Progenitor cell of endocrine pancreas (in vitro differentiated cells): ENCODE measurements around the gene MRGPRF. TPM values are rescaled to one million over a fixed set of nuclear protein-coding genes. Genes with fewer than 3 reads are reported as not detected.

Source experiments
- DNase-seq: peaks from one replicate; pipeline ENCODE4 v3.0.0; 2021; ENCODE audit warnings: low spot score; ENCODE audit not compliant: unreplicated experiment
- H3K27ac Mint-ChIP-seq: 2 replicates; pipeline ENCODE4 v1.8.0; 2021; ENCODE audit warnings: mild to moderate bottlenecking, moderate library complexity, mixed read lengths
- H3K27me3 Mint-ChIP-seq: 2 replicates; pipeline ENCODE4 v1.8.0; 2021; ENCODE audit warnings: mixed read lengths
- H3K36me3 Mint-ChIP-seq: 2 replicates; pipeline ENCODE4 v1.8.0; 2022; ENCODE audit warnings: mixed read lengths; ENCODE audit not compliant: insufficient read depth
- H3K4me1 Mint-ChIP-seq: 2 replicates; pipeline ENCODE4 v1.8.0; 2021; ENCODE audit warnings: low read depth, mixed read lengths
- H3K4me3 Mint-ChIP-seq: 2 replicates; pipeline ENCODE4 v1.8.0; 2021; ENCODE audit warnings: low read depth, mild to moderate bottlenecking, moderate library complexity, mixed read lengths
- H3K9me3 Mint-ChIP-seq: 2 replicates; pipeline ENCODE4 v1.8.0; 2021; ENCODE audit warnings: low read depth, mixed read lengths
- CTCF ChIP-seq: fragments of 200-600 bp; sonication (generic); IDR thresholded peaks from one replicate; pipeline ENCODE4 v1.5.0; 2021; ENCODE audit warnings: antibody characterized with exemption, mild to moderate bottlenecking; ENCODE audit not compliant: unreplicated experiment
- total RNA-seq: library from RNA; stranded (reverse); gene quantifications from 2 replicates; pipeline ENCODE4 v1.2.1, GENCODE V29; 2021

The MRGPRF gene
- total RNA-seq, 1 donor from 2014 or later: 0.41 TPM

- no peaks in the 10 kb centered on the region for H3K4me1 Mint-ChIP-seq
- H3K4me3 Mint-ChIP-seq: no peak overlapping the region
- H3K9me3 Mint-ChIP-seq: no peaks in the 10 kb centered on the region
- no peaks in the 10 kb centered on the region for H3K36me3 Mint-ChIP-seq
- no peak overlapping the region for H3K27ac Mint-ChIP-seq
- H3K27me3 Mint-ChIP-seq: peaks cover 5% of the 10 kb centered on the region
- DNase-seq: no peak
- TF ChIP-seq CTCF: no peak
Measured at GRCh38 chr11:68959465-68960293, 53.4 kb downstream of the MRGPRF start.

GRCh38 chr11:68958211-68958610, 54.8 kb downstream of the MRGPRF start:
- no peak overlapping the region for H3K4me3 Mint-ChIP-seq

GRCh38 chr11:68956547-68957254, 56.3 kb downstream of the MRGPRF start:
- no peak overlapping the region for H3K27ac Mint-ChIP-seq
- H3K4me3 Mint-ChIP-seq: no peak overlapping the region
- no peaks in the 10 kb centered on the region for H3K9me3 Mint-ChIP-seq
- peaks cover 5% of the 10 kb centered on the region for H3K27me3 Mint-ChIP-seq
- DNase-seq: no peak
- no peaks in the 10 kb centered on the region for H3K4me1 Mint-ChIP-seq
- H3K36me3 Mint-ChIP-seq: no peaks in the 10 kb centered on the region
- no peak for TF ChIP-seq CTCF

More at GRCh38 chr11:68958211-68958610, 54.8 kb downstream of the MRGPRF start:
- Mint-ChIP-seq H3K9me3 (no peaks in the 10 kb centered on the region), H3K27me3 (peaks cover 5% of the 10 kb centered on the region), H3K36me3 (no peaks in the 10 kb centered on the region), H3K4me1 (no peaks in the 10 kb centered on the region), H3K27ac (no peak overlapping the region)
- DNase-seq: no peak
- no peak for TF ChIP-seq CTCF

GRCh38 chr11:68956142-68956541, 56.9 kb downstream of the MRGPRF start:
- H3K27me3 Mint-ChIP-seq: peaks cover 5% of the 10 kb centered on the region
- DNase-seq: no peak
- no peak overlapping the region for H3K27ac Mint-ChIP-seq
- TF ChIP-seq CTCF: peak; percentile 40
- H3K36me3 Mint-ChIP-seq: no peaks in the 10 kb centered on the region
- no peak overlapping the region for H3K4me3 Mint-ChIP-seq
- H3K4me1 Mint-ChIP-seq: no peaks in the 10 kb centered on the region
- H3K9me3 Mint-ChIP-seq: no peaks in the 10 kb centered on the region

- no peaks in the 10 kb centered on the region for H3K36me3 Mint-ChIP-seq
- no peaks in the 10 kb centered on the region for H3K9me3 Mint-ChIP-seq
- H3K27me3 Mint-ChIP-seq: peaks cover 5% of the 10 kb centered on the region
- H3K4me3 Mint-ChIP-seq: no peak overlapping the region
- no peak for DNase-seq
- no peak for TF ChIP-seq CTCF
- H3K4me1 Mint-ChIP-seq: no peaks in the 10 kb centered on the region
- no peak overlapping the region for H3K27ac Mint-ChIP-seq
Measured at GRCh38 chr11:68955607-68955958, 57.5 kb downstream of the MRGPRF start.
